Fibroblast of skin of right biceps (primary cell): Measurements from ENCODE around the gene USP17L19.
A peak's percentile ranks its signal among the peaks of the same experiment; 100 is the strongest.
"Not testable (repeated sequence)": the region's sequence is repeated elsewhere in the genome, so short reads cannot be mapped to it uniquely, and the experiment has no call there.

Experiments
- DNase-seq: peaks from one replicate; pipeline ENCODE4 v3.0.0-alpha.2; 2013

The USP17L19 gene, protein sequence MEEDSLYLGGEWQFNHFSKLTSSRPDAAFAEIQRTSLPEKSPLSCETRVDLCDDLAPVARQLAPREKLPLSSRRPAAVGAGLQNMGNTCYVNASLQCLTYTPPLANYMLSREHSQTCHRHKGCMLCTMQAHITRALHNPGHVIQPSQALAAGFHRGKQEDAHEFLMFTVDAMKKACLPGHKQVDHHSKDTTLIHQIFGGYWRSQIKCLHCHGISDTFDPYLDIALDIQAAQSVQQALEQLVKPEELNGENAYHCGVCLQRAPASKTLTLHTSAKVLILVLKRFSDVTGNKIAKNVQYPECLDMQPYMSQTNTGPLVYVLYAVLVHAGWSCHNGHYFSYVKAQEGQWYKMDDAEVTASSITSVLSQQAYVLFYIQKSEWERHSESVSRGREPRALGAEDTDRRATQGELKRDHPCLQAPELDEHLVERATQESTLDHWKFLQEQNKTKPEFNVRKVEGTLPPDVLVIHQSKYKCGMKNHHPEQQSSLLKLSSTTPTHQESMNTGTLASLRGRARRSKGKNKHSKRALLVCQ

DNA sequence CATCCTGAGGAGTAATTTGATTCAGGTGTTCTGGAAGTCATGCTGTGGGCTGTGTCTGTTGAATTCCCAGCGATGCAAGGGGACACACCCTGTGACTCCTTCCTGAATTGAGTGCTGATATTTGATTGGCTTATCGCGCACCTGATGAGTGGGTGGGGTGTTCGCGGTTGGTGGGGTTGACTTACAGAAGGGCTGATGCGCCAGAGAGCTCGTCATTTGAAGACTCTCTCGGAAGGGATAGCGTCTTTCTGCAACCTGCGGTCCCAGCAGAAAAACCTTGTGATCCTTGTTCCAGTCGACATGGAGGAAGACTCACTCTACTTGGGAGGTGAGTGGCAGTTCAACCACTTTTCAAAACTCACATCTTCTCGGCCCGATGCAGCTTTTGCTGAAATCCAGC is at the start of gene USP17L19:
TSS of gene USP17L19 (plus strand) at position 301 of the 400 bp plus-strand sequence. CDS start at position 301, 0 bp downstream.
- DNase-seq = not testable (repeated sequence)

DNA sequence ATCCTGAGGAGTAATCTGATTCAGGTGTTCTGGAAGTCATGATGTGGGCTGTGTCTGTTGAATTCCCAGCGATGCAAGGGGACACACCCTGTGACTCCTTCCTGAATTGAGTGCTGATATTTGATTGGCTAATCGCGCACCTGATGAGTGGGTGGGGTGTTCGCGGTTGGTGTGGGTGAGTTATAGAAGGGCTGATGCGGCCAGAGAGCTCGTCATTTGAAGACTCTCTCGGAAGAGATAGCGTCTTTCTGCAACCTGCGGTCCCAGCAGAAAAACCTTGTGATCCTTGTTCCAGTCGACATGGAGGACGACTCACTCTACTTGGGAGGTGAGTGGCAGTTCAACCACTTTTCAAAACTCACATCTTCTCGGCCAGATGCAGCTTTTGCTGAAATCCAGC is 42.8 kb upstream of the USP17L19 start, which contains the start of gene USP17L10:
TSS of gene USP17L10 (plus strand) at position 301 of the 400 bp plus-strand sequence. CDS start at position 301, 0 bp downstream.
- not testable (repeated sequence) for DNase-seq

DNA sequence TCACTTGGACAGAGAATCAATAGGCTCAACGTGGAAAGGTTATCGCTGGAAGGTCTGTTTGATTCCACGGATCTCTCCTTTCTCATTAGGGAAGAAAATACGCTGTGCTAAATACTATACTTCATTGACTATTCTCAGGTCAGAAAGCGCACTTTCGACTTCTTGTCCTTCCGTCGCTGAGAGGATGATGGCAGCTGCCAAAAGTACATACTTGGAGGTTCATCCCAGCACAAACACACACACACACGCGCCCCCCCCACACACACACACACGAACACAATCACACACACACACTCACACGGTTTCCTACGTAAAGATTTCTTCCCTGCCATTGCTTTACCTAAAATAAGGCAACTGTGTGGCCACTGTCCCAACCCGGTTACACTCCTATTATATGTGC is 38.5 kb upstream of the USP17L19 start:
- not testable (repeated sequence) for DNase-seq

DNA sequence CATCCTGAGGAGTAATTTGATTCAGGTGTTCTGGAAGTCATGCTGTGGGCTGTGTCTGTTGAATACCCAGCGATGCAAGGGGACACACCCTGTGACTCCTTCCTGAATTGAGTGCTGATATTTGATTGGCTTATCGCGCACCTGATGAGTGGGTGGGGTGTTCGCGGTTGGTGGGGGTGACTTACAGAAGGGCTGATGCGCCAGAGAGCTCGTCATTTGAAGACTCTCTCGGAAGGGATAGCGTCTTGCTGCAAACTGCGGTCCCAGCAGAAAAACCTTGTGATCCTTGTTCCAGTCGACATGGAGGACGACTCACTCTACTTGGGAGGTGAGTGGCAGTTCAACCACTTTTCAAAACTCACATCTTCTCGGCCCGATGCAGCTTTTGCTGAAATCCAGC is 38.1 kb upstream of the USP17L19 start, which contains the start of gene USP17L11:
TSS of gene USP17L11 (plus strand) at position 301 of the 400 bp plus-strand sequence. CDS start at position 301, 0 bp downstream.
- not testable (repeated sequence) for DNase-seq

DNA sequence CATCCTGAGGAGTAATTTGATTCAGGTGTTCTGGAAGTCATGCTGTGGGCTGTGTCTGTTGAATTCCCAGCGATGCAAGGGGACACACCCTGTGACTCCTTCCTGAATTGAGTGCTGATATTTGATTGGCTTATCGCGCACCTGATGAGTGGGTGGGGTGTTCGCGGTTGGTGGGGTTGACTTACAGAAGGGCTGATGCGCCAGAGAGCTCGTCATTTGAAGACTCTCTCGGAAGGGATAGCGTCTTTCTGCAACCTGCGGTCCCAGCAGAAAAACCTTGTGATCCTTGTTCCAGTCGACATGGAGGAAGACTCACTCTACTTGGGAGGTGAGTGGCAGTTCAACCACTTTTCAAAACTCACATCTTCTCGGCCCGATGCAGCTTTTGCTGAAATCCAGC is 33.3 kb upstream of the USP17L19 start, which contains the start of gene USP17L12:
TSS of gene USP17L12 (plus strand) at position 301 of the 400 bp plus-strand sequence. CDS start at position 301, 0 bp downstream.
- DNase-seq = not testable (repeated sequence)

DNA sequence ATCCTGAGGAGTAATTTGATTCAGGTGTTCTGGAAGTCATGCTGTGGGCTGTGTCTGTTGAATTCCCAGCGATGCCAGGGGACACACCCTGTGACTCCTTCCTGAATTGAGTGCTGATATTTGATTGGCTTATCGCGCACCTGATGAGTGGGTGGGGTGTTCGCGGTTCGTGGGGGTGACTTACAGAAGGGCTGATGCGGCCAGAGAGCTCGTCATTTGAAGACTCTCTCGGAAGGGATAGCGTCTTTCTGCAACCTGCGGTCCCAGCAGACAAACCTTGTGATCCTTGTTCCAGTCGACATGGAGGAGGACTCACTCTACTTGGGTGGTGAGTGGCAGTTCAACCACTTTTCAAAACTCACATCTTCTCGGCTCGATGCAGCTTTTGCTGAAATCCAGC is 28.6 kb upstream of the USP17L19 start, which contains the start of gene USP17L13:
TSS of gene USP17L13 (plus strand) at position 301 of the 400 bp plus-strand sequence. CDS start at position 301, 0 bp downstream.
- not testable (repeated sequence) for DNase-seq

DNA sequence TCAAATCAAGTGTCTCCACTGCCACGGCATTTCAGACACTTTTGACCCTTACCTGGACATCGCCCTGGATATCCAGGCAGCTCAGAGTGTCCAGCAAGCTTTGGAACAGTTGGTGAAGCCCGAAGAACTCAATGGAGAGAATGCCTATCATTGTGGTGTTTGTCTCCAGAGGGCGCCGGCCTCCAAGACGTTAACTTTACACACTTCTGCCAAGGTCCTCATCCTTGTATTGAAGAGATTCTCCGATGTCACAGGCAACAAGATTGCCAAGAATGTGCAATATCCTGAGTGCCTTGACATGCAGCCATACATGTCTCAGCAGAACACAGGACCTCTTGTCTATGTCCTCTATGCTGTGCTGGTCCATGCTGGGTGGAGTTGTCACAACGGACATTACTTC is 22.9 kb upstream of the USP17L19 start:
- not testable (repeated sequence) for DNase-seq

DNA sequence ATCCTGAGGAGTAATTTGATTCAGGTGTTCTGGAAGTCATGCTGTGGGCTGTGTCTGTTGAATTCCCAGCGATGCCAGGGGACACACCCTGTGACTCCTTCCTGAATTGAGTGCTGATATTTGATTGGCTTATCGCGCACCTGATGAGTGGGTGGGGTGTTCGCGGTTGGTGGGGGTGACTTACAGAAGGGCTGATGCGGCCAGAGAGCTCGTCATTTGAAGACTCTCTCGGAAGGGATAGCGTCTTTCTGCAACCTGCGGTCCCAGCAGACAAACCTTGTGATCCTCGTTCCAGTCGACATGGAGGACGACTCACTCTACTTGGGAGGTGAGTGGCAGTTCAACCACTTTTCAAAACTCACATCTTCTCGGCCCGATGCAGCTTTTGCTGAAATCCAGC is 19.1 kb upstream of the USP17L19 start, which contains the start of gene USP17L15:
TSS of gene USP17L15 (plus strand) at position 301 of the 400 bp plus-strand sequence. CDS start at position 301, 0 bp downstream.
- not testable (repeated sequence) for DNase-seq

DNA sequence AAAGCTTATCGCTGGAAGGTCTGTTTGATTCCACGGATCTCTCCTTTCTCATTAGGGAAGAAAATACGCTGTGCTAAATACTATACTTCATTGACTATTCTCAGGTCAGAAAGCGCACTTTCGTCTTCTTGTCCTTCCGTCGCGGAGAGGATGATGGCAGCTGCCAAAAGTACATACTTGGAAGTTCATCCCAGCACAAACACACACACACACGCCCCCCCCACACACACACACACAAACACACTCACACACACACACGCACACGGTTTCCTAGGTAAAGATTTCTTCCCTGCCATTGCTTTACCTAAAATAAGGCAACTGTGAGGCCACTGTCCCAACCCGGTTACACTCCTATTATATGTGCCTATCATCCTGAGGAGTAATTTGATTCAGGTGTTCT is 14.7 kb upstream of the USP17L19 start:
- peak; percentile 0 for DNase-seq

DNA sequence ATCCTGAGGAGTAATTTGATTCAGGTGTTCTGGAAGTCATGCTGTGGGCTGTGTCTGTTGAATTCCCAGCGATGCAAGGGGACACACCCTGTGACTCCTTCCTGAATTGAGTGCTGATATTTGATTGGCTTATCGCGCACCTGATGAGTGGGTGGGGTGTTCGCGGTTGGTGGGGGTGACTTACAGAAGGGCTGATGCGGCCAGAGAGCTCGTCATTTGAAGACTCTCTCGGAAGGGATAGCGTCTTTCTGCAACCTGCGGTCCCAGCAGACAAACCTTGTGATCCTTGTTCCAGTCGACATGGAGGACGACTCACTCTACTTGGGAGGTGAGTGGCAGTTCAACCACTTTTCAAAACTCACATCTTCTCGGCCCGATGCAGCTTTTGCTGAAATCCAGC is 9.6 kb upstream of the USP17L19 start, which contains the start of gene USP17L17:
TSS of gene USP17L17 (plus strand) at position 301 of the 400 bp plus-strand sequence. CDS start at position 301, 0 bp downstream.
- DNase-seq = not testable (repeated sequence)

DNA sequence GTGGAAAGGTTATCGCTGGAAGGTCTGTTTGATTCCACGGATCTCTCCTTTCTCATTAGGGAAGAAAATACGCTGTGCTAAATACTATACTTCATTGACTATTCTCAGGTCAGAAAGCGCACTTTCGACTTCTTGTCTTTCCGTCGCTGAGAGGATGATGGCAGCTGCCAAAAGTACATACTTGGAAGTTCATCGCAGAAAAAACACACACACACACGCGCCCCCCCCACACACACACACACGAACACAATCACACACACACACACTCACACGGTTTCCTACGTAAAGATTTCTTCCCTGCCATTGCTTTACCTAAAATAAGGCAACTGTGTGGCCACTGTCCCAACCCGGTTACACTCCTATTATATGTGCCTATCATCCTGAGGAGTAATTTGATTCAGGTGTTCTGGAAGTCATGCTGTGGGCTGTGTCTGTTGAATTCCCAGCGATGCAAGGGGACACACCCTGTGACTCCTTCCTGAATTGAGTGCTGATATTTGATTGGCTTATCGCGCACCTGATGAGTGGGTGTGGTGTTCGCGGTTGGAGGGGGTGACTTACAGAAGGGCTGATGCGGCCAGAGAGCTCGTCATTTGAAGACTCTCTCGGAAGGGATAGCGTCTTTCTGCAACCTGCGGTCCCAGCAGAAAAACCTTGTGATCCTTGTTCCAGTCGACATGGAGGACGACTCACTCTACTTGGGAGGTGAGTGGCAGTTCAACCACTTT is 5.1 kb upstream of the USP17L19 start, which contains the start of gene USP17L18:
TSS of gene USP17L18 (plus strand) at position 678 of the 728 bp plus-strand sequence. CDS start at position 678, 0 bp downstream.
- DNase-seq = peak; percentile 0

DNA sequence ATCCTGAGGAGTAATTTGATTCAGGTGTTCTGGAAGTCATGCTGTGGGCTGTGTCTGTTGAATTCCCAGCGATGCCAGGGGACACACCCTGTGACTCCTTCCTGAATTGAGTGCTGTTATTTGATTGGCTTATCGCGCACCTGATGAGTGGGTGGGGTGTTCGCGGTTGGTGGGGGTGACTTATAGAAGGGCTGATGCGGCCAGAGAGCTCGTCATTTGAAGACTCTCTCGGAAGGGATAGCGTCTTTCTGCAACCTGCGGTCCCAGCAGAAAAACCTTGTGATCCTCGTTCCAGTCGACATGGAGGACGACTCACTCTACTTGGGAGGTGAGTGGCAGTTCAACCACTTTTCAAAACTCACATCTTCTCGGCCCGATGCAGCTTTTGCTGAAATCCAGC is 4.6 kb downstream of the USP17L19 start, which contains the start of gene USP17L20:
TSS of gene USP17L20 (plus strand) at position 301 of the 400 bp plus-strand sequence. CDS start at position 301, 0 bp downstream.
- DNase-seq = not testable (repeated sequence)

DNA sequence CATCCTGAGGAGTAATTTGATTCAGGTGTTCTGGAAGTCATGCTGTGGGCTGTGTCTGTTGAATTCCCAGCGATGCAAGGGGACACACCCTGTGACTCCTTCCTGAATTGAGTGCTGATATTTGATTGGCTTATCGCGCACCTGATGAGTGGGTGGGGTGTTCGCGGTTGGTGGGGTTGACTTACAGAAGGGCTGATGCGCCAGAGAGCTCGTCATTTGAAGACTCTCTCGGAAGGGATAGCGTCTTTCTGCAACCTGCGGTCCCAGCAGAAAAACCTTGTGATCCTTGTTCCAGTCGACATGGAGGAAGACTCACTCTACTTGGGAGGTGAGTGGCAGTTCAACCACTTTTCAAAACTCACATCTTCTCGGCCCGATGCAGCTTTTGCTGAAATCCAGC is 9.4 kb downstream of the USP17L19 start, which contains the start of gene USP17L21:
TSS of gene USP17L21 (plus strand) at position 301 of the 400 bp plus-strand sequence. CDS start at position 301, 0 bp downstream.
- not testable (repeated sequence) for DNase-seq

DNA sequence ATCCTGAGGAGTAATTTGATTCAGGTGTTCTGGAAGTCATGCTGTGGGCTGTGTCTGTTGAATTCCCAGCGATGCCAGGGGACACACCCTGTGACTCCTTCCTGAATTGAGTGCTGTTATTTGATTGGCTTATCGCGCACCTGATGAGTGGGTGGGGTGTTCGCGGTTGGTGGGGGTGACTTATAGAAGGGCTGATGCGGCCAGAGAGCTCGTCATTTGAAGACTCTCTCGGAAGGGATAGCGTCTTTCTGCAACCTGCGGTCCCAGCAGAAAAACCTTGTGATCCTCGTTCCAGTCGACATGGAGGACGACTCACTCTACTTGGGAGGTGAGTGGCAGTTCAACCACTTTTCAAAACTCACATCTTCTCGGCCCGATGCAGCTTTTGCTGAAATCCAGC is 14.1 kb downstream of the USP17L19 start, which contains the start of gene USP17L22:
TSS of gene USP17L22 (plus strand) at position 301 of the 400 bp plus-strand sequence. CDS start at position 301, 0 bp downstream.
- DNase-seq = not testable (repeated sequence)

DNA sequence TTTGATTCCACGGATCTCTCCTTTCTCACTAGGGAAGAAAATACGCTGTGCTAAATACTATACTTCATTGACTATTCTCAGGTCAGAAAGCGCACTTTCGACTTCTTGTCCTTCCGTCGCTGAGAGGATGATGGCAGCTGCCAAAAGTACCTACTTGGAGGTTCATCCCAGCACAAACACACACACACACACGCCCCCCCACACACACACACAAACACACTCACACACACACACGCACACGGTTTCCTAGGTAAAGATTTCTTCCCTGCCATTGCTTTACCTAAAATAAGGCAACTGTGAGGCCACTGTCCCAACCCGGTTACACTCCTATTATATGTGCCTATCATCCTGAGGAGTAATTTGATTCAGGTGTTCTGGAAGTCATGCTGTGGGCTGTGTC is 18.5 kb downstream of the USP17L19 start:
- not testable (repeated sequence) for DNase-seq
